Cardiac muscle cell (in vitro differentiated cells and primary cell): ENCODE measurements around the gene SLC26A6. TPM values are rescaled to one million over a fixed set of nuclear protein-coding genes. Genes with fewer than 3 reads are reported as not detected.

ENCODE experiments used
- DNase-seq, 2 donors: peaks; one replicate each; pipeline versions ENCODE4 v3.0.0 to v3.0.0-alpha.2; 2010 to 2017; ENCODE audit warnings: low read depth in 1 of 2, low spot score in 1 of 2
- H3K27ac ChIP-seq: fragments of 200-600 bp; sonication (generic); 2 replicates; pipeline ENCODE4 v1.5.1; 2016
- H3K27me3 ChIP-seq: fragments of 200-600 bp; sonication (generic); 2 replicates; pipeline ENCODE4 v1.6.0; 2016; ENCODE audit warnings: control low read depth
- H3K36me3 ChIP-seq: fragments of 200-600 bp; sonication (generic); 2 replicates; pipeline ENCODE4 v1.5.1; 2016; ENCODE audit warnings: control low read depth
- H3K4me1 ChIP-seq: fragments of 200-600 bp; sonication (generic); 2 replicates; pipeline ENCODE4 v1.8.1; 2017; ENCODE audit warnings: low read depth, mild to moderate bottlenecking, mixed run types
- H3K4me3 ChIP-seq: fragments of 200-600 bp; sonication (generic); 2 replicates; pipeline ENCODE4 v1.5.1; 2016; ENCODE audit warnings: mild to moderate bottlenecking
- H3K9me3 ChIP-seq: fragments of 200-600 bp; sonication (generic); 2 replicates; pipeline ENCODE4 v1.5.1; 2017; ENCODE audit warnings: low read depth, mild to moderate bottlenecking, control low read depth
- CTCF ChIP-seq: IDR thresholded peaks from 2 replicates; pipeline ENCODE4 v1.5.1; 2012; ENCODE audit warnings: low read depth, mild to moderate bottlenecking, low read length
- polyA plus RNA-seq: library from polyadenylated mRNA; unstranded; fragments of >200 nt; fragmentation: Nextera tagmentation; extraction: Ambion mirVana; gene quantifications from 2 replicates; pipeline ENCODE4 v1.2.1, GENCODE V29; 2016
- total RNA-seq: library from RNA; depleted of rRNA; stranded (reverse); fragments of >200 nt; gene quantifications from 2 replicates; pipeline ENCODE4 v1.2.3, GENCODE V29; 2016

The SLC26A6 gene
- total and polyA plus RNA-seq, 2 experiments from 2014 or later: 68.1 to 87.4 TPM

DNA sequence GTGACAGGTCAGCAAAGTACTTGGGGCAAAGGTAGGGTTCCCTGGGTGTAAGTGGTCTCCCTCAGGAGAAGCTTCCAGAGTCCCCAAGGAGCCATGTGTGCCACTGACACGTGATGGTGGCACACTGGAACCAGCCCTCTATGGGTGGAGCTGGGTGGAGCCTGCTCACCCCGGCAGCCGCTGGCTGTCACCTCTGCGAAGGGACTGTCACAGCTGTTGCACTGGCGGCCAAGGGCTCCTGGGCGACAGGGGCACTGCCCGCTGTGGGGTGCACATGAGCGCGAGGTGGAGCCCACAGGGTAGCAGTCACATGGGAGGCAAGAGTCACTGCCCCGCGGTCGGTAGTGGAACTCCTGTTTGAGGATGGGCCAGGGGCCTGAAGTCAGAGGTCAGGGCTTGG lies 15.5 kb upstream of the SLC26A6 start:
- no peaks in the 10 kb centered on the region for H3K4me1 ChIP-seq
- no peak overlapping the region for H3K4me3 ChIP-seq
- no peak for DNase-seq
- no peaks in the 10 kb centered on the region for H3K9me3 ChIP-seq
- no peaks in the 10 kb centered on the region for H3K27me3 ChIP-seq
- no peak for TF ChIP-seq CTCF
- H3K27ac ChIP-seq: no peak overlapping the region
- H3K36me3 ChIP-seq: no peaks in the 10 kb centered on the region

- no peaks in the 10 kb centered on the region for H3K9me3 ChIP-seq
- TF ChIP-seq CTCF: no peak
- DNase-seq: no peak
- no peaks in the 10 kb centered on the region for H3K36me3 ChIP-seq
- H3K4me3 ChIP-seq: no peak overlapping the region
- H3K27ac ChIP-seq: no peak overlapping the region
- no peaks in the 10 kb centered on the region for H3K4me1 ChIP-seq
- no peaks in the 10 kb centered on the region for H3K27me3 ChIP-seq
Measured at GRCh38 chr3:48648188-48648850, 13.1 kb upstream of the SLC26A6 start.

DNA sequence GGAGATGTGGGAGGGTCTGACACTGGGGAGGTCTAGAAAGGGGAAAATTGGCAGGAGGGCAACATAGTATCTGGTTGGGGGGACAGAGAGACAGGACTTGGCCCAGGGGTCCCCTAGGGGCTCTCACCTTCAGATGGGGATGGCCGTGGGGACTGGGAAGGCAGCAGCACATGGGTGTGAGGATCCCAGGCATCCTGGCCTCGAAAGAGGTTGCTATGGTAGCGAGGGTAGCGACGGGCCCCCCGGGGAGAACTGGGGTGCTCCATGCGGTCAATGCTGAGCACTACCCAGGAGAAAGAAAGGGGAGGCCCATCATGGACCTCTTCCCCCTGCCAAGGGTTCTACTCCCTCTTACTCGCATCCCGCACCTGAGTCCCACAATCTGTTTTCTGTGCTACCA lies 12.5 kb upstream of the SLC26A6 start:
- Histone ChIP-seq H3K4me1 (no peaks in the 10 kb centered on the region), H3K9me3 (no peaks in the 10 kb centered on the region), H3K27ac (no peak overlapping the region), H3K4me3 (no peak overlapping the region), H3K36me3 (no peaks in the 10 kb centered on the region), H3K27me3 (no peaks in the 10 kb centered on the region)
- no peak for DNase-seq
- no peak for TF ChIP-seq CTCF

GRCh38 chr3:48644898-48645760 lies 9.9 kb upstream of the SLC26A6 start:
- H3K9me3 ChIP-seq: no peaks in the 10 kb centered on the region
- no peaks in the 10 kb centered on the region for H3K4me1 ChIP-seq
- H3K4me3 ChIP-seq: no peak overlapping the region
- no peaks in the 10 kb centered on the region for H3K27me3 ChIP-seq
- DNase-seq: no peak
- no peak for TF ChIP-seq CTCF
- H3K36me3 ChIP-seq: no peaks in the 10 kb centered on the region
- H3K27ac ChIP-seq: no peak overlapping the region

- Histone ChIP-seq H3K4me3 (no peak overlapping the region), H3K9me3 (no peaks in the 10 kb centered on the region), H3K36me3 (no peaks in the 10 kb centered on the region), H3K27ac (no peak overlapping the region), H3K4me1 (peaks cover 4% of the 10 kb centered on the region), H3K27me3 (no peaks in the 10 kb centered on the region)
- TF ChIP-seq CTCF: no peak
- DNase-seq: no peak
Measured at GRCh38 chr3:48642605-48643004, 7.3 kb upstream of the SLC26A6 start.
